Stimulated activated CD4-positive, alpha-beta T cell treated with anti-CD3 and anti-CD28 coated beads, Interleukin-2, amount 100 ng/mL, for 24 hours (primary cell): Measurements from ENCODE around the gene RSPRY1.
"Not testable (repeated sequence)": the region's sequence is repeated elsewhere in the genome, so short reads cannot be mapped to it uniquely, and the experiment has no call there.

ENCODE experiments used
- DNase-seq, 2 donors: peaks; one replicate each; pipeline ENCODE4 v3.0.0-alpha.2; 2020

RSPRY1 gene

DNA sequence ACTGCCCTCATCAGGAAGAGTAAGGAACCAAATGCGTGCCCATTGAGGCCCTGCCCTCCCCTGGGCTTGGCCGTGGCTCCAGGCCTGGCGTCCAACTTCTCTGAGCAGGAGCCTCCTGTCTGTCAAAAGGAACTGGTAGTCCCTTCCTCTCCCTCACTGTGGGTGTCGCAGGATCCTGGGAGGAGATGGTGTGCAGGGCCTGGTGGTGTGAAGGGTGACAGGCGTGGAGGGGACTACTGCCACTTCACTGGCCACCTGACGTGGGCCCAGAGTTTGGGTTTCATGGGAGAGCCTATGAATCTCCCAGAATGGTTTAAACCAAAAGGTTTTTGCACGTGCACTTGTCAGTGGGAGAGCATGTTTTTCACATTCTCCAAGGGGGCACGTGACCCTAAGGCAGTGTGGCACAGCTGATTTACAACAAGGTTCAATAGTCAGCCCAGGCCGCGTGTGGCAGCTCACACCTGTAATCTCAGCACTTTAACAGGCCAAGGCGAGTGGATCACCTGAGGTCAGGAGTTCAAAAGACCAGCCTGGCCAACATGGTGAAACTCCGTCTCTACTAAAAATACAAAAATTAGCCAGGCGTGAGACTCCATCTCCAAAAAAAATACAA is 71.4 kb downstream of the RSPRY1 start:
- DNase-seq: no peak

DNA sequence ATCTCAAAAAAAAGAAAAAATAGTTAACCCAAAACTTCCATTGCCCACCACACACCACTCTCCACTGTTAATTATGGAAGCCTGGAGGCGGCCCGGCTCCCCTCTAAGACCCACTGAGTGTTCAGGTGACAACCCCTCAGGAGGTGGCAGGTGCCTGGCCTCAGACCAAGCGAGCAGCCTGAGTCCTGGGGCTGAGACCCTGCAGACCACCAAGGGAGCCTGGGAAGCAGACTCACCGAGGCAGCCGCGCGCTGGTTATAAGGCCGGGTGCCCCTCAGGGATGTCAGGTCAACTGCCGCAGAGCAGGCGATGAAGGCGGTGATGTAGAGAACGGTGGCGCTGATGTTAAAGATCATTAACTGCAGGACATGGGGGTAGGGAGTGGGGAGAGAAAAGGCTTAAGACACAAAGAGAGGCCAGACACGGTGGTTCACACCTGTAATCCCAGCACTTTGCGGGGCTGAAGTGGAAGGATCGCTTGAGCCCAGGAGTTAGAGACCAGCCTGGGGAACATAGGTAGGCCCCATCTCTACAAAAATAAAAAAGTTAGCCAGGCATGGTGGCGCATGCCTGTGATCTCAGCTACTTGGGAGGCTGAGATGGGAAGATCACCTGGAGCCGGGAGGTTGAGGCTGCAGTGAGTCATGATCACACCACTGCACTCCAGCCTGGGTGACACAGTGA is 72.2 kb downstream of the RSPRY1 start:
- DNase-seq: no peak

DNA sequence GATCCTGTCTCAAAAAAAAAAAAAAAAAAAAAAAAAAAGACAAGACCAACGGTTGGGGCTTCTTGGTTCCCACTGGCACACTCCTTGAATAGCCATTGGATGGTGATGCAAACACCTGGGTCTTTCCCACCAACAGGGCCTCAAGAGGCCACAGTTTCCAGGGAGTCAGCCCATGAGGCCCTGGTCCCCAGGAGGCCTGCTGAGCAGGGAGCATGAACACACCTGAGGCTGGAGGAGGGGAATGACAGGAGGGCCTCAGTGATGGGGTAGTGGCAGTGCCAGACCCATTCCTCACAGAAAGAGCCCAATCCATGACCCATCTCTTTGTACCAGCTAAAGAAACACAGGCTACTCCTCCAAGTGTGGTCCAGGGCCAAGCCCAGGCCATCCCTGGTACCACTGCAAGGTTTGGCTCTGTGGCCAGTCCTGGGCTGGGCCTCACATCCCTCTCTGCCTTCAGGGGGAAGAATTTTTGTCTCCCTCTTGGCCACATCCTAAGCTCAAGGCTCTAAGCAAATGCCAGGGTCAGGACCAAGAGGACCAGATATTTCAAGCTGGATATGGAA is 72.9 kb downstream of the RSPRY1 start:
- DNase-seq: no peak

DNA sequence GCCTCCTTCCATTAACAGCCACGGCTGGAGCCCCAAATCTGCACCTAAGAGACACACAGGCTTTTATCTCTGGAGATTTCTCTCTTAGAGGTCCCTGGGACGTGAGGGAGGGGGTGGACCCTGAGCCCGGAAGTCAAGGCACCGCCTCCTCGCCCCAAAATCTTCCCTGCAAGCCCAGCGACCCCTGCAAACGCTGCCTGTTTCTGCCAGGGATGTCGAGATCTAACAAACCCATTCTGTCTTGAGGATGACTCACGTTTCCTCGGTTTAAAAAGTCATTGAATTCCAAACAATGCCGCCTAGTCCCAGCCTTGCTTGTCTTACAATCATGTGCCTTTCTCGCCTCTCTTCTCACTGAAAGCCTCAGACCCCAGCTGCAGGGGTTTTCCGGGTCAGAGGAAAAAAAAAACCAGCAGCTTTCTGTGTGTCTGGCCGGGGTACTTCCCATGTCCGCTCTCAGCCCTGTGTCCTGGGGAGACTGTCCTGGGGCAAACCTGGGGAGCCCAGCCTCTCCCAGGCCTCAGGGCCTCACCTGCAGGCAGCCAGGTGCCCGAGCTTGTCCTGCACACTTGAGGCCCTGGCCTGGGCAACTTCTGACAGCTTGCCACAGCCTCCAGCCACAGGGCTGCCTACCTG is 74.3 kb downstream of the RSPRY1 start:
- DNase-seq: peak in 1 of 2 donors; percentile 10

DNA sequence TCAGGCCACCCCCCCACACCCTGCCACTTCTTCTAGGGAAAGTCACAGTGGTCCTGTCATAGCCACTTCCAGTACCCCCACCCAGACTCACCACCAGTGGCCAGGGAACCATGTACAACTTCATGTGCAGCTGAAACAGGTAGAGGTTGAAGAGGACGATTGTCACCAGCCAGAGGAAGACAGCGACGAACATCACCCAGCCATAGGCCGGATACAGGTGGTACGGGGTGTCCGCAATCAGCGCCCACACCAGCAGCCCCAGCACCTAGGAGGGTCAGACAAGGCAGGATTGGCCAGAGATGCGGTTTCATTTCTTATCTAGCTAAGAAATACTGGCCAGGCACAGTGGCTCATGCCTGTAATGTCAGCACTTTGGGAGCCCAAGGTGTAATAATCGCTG is 75.7 kb downstream of the RSPRY1 start:
- DNase-seq: no peak

DNA sequence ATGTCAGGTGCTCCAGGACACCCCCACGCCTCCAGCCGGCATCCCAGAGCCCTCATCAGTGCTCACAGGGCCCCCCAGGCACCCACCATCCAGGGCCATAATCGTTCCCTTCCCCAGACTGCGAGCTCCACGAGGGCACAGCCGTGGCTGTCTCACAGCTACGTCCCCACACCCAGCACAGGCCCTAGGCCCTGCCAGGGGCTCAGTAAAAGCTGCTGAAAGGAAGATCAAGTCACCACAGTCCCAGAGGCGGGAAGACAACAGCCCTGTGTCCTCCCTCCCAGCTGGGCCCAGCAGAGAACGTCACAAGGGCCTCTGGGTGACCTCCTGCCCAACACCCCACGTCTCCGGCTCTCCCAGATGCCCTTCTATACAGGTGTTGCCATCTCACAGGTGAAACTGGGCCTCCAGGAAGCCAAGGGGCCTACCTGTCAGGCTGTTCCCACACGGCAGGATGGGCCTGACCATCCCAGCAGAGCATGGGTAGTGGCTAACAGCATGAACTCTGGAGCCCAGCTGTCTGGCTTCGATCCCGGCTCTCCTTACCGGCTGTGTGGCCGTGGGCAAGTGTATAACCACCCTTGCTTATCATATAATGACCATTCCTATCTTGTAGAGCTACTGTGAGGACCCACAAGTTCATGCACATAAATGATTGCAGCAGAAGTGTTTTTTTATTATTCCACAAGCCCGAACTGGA is 76.9 kb downstream of the RSPRY1 start:
- DNase-seq: no peak

DNA sequence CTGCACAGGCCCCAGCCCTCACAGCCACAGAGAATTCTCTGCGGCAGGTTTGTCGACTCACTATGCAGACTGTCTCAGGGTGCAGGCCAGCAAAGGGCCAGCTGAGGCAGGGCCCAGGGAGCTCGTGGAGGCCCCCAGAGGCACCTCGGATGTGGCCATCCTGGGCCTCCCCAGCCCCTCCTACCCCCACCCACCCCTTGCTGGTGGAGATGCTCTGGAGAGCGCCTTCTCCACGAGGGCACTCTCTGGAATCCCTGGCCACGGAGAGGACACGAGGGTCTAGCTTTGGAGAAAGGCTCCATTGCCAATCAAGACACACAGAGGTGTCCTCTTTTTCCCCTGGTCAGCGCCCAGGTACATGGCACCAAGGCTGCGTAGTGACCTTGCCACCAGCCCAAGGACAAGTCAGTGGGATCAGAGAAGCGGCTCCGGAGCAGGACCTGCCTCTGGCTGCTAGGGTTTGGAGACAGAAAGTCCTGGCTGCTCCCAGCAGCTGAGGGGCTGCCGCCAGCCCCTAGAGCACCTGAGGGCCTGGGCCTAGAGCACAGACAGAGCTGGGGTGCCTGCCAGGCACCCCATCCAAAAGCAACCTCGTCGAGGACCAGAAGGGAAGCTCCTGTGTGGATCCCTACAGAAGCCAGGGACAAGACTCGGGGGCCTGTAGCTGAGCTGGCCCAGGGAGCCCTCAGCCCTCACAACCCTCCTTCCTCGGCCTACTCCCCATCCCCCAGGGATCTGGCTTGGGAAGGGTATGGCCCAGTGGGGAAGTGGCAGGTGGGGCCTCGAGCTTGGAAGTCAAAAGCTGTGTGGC is 77.6 kb downstream of the RSPRY1 start:
- DNase-seq: no peak

DNA sequence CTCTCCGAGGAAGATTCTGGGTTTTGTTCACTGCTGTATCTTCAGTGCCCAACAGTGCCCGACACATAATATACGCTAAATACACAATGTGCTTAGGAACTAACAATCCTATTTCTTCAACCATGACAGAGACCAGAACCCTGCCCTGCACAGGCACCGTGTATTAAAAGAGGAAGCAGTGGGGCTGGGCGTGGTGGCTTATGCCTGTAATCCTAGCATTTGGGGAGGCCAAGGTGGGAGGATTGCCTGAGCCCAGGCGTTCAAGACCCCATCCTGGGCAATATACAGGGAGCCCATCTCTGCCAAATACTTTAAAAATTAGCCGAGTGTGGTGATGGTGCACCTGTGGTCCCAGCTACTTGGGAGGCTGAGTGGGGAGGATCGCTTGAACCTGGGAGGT is 78.3 kb downstream of the RSPRY1 start:
- DNase-seq: no peak

DNA sequence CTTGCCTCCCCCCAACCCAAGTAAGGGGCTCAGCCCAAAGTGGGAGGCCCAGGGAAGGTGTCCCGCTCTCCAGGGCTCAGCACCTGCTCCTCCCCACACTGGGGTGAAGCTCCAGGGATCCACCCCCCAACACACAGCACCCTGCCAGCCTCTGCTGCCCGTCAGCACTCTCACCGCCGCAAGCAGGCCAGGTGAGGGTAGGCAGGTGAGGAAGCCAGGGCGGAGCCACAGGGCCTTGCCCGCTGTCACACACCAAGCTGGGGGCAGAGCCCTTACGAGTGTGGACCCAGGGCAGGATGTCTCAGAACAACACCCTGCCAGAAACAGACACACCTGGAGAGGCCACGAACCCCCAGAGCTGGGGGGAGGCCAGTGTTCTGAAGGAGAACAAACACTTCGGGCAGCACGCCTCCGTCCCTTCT is 78.8 kb downstream of the RSPRY1 start:
- DNase-seq: no peak

DNA sequence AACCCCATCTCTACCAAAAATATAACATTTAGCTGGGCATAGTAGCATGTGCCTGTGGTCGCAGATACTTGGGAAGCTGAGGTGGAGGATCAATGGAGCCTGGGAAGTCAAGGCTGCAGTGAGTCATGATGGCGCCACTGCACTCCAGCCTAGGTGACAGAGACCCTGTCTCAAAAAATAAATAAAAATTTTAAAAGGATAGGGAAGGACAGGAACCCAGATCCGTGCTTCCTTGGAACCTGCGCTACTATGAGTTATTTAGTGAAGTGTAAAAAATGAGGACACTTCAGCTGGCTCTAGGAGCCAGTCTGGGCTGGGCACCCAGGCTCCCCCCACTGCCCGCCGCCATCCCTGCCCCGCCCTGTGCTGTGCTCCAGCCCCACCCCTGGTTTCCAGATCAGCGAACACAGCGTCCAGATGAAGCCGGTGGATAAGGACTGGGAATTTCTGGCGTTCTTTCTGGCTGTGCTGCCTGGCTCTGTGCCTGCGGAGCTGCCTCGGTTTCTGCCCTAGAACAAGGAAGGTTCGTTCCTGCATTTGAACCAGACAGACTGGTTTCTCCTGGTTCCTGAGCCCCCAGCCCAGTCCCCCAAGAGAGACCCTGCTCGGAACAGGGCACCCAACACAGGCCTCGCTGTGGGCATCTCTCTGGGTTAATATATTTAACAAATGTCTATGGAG is 79.9 kb downstream of the RSPRY1 start:
- no peak for DNase-seq

DNA sequence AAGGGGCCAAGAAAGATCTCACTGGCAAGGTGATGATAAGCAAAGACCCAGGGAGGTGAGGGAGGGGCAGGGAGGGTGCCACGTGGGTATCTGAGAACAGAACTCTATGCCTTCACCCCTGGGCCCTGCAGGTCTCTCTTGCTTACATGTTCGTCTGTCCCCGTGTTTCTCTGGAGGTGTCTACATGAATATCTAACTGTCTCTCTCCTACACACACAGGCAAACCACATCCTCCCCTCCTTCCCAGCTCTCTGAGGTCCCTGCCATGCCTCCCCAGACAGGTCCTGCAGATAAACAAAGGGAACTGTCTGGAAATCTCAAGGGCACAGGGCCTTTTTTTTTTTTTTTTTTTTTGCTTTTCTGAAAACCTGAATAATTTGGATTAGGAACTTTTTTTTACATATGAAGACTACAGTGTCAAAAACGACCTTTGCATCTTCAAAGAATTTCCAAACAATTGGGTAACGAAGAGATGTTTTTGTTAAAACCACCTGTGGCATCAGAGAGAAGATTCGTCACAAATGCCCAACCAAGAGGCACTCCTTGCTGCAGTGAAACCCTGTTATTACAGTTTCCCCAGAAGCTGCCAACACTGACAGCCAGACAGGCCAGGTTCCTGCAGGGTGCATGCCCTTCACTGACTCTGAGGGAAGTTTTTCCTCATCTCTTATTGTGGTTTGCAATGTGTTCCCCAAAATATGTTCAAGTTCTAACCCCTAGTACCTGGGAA is 80.6 kb downstream of the RSPRY1 start:
- peak; percentile 14 to 38 for DNase-seq

DNA sequence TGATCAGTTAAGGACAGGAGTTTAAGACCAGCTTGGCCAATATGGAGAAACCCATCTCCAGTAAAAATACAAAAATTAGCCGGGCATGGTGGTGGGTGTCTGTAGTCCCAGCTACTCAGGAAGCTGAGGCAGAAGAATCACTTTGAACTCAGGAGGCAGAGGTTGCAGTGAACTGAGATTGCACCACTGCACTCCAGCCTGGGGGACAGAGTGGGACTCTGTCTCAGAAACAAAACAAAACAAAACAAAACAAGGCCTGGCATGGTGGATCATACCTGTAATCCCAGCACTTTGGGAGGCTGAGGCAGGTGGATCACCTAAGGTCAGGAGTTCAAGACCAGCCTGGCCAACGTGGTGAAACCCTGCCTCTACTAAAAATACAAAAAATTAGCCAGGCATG is 81.2 kb downstream of the RSPRY1 start:
- DNase-seq: not testable (repeated sequence)

DNA sequence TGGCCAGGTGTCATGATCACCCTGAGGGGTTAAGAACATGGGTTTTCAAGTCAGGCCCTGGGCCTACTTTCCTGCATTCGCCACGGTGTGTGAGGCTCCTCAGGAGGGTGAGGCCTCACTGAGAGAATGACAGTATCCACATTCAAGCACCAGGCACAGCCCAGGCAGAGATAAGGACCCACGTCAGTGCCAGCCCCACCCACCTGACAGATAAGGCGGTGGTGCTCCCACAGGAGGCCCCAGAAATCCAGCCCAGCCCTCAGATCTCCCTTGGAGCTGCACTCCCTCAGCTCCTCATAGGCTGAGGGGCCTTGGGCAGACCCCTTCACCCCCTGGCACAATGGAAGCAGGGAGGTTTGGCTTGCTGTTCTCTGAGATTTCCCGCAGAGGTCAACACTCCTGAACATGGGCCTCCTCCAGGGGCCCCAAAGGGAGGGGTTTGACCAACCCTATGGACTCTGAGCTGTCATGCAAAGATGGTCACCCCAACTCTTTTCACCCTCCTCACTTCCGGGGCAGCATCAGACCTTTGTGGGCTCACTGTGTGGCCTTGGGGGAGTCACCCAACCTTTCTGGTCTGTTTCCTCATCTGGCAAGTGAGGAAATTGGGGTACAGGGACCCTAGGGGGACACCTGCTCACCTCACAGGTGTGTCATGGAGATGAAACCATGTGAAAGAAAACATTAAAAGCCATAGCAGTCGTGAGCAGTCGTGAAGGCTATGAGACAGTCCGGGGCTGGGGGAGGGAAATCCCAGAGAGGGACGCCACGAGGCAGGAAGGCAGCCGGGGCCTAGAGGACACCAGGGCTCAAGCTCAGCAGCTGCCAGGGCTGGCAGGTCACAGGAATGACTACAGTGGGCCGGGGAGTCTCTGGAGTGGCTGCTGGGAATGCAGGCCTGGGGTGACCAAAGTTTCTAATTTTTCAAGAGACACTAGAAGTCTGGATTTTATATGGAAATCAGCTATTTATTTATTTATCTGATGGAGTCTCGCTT is 83.0 kb downstream of the RSPRY1 start:
- no peak for DNase-seq

DNA sequence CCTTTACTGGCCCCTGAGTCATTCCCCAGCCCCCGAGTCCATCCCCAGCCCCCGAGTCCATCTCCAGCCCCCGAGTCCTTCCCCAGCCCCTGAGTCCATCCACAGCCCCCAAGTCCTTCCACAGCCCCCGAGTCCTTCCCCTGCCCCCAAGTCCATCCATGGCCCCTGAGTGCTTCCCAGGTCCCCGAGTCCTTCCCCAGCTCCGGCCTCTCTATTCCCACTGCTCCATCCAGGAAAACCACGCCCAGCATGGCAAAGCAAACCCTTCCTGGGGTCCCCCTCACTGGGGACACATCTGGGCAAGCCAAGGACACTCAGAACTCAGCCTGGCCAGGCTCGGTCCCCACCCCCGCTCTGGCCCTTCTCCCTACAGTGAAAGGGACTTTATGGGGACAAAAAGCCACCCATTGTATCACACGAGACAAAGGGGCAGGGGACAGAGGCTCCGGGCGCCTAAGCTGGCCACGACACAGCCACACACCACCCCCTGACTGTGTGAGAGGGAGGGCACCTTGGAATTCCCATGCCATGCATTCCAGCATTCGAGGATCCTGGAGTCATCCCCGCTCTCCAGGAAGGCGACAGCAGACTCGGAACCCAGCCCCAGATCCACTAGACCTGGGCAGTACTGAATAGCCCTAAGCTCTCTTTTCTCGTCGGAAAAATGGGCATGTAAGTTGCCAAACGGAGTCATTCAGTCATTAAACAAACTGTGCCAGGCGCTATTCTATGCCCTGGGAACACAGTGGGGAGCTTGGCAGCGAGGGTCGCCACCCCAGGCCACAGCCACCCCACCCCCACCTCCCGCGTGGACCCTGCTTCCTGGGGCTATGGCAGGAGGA is 84.3 kb downstream of the RSPRY1 start:
- no peak for DNase-seq

DNA sequence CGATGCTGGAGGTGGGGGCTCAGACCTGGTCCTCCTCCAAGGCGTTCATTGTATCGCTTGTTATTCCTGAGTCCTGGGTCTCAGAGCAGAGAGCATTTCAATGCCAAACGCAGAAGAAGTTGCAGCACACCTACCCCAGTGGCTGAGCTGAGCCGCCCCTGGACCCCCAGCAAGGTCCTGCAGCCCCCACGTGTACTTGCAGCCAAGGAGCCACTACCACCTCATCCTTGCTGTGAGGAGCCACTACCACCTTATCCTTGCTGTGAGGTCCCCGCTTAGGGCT is 84.9 kb downstream of the RSPRY1 start:
- DNase-seq: no peak

DNA sequence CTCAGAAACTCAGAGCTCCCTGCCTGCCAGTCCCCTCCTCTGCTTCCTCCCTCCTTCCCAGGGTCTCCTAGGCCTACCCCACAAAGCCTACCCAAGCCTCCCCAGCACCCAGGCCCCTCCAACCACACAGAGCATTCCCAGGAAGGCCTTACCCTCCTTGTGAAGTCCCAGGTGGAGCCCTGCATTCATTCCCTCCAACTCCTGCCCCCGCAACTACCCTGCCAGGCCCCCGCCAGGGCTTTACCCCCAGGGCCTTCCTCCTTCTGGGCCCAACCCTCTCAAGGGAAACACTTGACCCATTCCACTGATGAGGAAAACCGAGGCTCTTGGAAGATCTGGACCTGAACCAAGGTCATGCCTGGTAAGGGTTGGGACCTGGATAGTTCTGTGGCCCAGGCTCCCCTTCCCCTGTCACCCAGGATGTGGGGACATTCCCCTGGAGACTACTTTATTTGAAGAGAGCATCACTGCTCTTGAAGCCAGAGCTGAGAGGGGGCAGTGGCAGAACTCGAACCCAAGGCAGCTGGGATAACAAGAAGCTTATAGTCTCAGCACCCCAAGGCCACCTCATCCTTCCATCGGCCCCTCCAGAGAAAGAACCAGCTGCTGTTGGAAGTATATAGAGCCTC is 85.9 kb downstream of the RSPRY1 start:
- no peak for DNase-seq

DNA sequence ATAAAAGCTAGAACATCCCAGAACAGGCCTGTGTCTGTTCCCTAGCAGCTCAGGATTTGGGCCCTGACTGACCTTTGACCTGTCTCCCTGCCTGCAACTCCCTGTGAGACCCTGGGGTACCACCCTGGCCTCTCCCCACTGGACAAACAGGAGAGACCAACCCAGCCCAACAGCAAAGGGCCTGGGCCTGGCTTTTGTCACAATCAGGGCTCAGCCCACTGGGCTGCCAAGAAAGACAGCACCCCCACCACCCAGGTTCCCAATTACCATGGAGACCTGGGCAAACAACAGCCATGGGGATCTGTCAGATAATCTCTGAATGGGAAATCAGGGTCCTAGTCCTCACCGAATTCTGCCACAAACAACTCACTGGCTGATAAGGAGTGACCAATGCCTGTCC is 87.2 kb downstream of the RSPRY1 start:
- no peak for DNase-seq

DNA sequence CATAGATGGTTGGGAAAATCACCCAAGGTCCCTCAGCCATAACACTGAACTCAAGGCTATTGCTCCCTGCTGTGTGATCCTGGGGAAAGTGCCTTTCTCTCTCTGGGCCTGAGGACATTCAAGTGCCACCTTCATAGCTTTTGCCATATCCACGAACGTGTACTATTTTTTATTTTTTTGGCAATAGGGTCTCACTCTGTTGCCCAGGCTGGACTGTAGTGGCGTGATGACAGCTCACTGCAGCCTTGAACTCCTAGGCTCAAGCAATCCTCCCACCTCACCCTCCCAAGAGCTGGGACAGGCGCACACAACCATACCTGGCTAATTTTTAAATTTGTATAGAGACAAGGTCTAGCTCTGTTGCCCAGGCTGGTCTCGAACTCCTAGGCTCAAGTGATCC is 87.7 kb downstream of the RSPRY1 start:
- DNase-seq: no peak

DNA sequence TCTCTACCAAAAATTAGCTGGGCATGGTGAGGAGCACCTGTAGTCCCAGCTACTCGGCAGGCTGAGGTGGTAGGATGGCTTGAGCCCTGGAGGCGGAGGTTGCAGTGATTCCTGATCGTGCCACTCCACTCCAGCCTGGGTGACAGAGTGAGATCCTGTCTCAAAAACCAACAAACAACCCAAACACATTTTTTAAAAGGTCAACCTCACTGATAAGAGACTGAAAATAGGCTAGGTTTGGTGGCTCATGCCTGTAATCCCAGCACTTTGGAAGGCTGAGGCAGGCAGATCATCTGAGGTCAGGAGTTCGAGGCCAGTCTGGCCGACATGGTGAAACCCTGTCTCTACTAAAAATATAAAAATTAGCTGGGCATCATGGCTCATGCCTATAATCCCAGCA is 89.8 kb downstream of the RSPRY1 start:
- not testable (repeated sequence) for DNase-seq
